H9 (cell line): ENCODE measurements around the gene TCEAL9. TPM values are rescaled to one million over a fixed set of nuclear protein-coding genes. Genes with fewer than 3 reads are reported as not detected.

Source experiments
- DNase-seq: peaks from one replicate; pipeline ENCODE4 v3.0.0-alpha.2; 2017
- H2AFZ ChIP-seq: one replicate; pipeline ENCODE4 v1.6.1; 2013; ENCODE audit warnings: mild to moderate bottlenecking, low read length, control low read depth, moderate library complexity
- H2AK5ac ChIP-seq: 2 replicates; pipeline ENCODE4 v1.6.1; 2013; ENCODE audit warnings: low read length, control low read depth, mixed read lengths; ENCODE audit not compliant: insufficient read length
- H2BK120ac ChIP-seq: one replicate; pipeline ENCODE4 v1.6.1; 2013; ENCODE audit warnings: low read depth, mild to moderate bottlenecking, low read length, control low read depth, inconsistent platforms; ENCODE audit not compliant: poor library complexity, severe bottlenecking
- H2BK12ac ChIP-seq: 2 replicates; pipeline ENCODE4 v1.6.1; 2013; ENCODE audit warnings: low read length, control low read depth, mixed read lengths, low read depth; ENCODE audit not compliant: insufficient read length
- H2BK15ac ChIP-seq: 2 replicates; pipeline ENCODE4 v1.6.1; 2013; ENCODE audit warnings: low read depth, low read length, control low read depth
- H2BK20ac ChIP-seq: one replicate; pipeline ENCODE4 v1.6.1; 2013; ENCODE audit warnings: low read depth, mild to moderate bottlenecking, low read length, control low read depth, inconsistent platforms; ENCODE audit not compliant: poor library complexity, severe bottlenecking
- H2BK5ac ChIP-seq: 2 replicates; pipeline ENCODE4 v1.6.1; 2013; ENCODE audit warnings: low read length, control low read depth, mixed read lengths; ENCODE audit not compliant: insufficient read length
- H3K14ac ChIP-seq: 2 replicates; pipeline ENCODE4 v1.6.1; 2013; ENCODE audit warnings: low read length, control low read depth; ENCODE audit not compliant: insufficient read depth
- H3K18ac ChIP-seq: 2 replicates; pipeline ENCODE4 v1.6.1; 2013; ENCODE audit warnings: low read depth, mild to moderate bottlenecking, mixed read lengths, low read length, control low read depth; ENCODE audit not compliant: insufficient read length
- H3K23ac ChIP-seq: 2 replicates; pipeline ENCODE4 v1.6.1; 2013; ENCODE audit warnings: low read length, control low read depth, mixed read lengths, low read depth; ENCODE audit not compliant: insufficient read length
- H3K23me2 ChIP-seq: 2 replicates; pipeline ENCODE4 v1.6.1; 2013; ENCODE audit warnings: low read depth, mild to moderate bottlenecking, mixed read lengths, low read length, control low read depth; ENCODE audit not compliant: insufficient read length, poor library complexity, severe bottlenecking
- H3K27ac ChIP-seq: 2 replicates; pipeline ENCODE4 v1.5.1; 2013; ENCODE audit warnings: low read length, control low read depth, mixed read lengths, low read depth; ENCODE audit not compliant: insufficient read length
- H3K27me3 ChIP-seq: 2 replicates; pipeline ENCODE4 v1.6.1; 2013; ENCODE audit warnings: low read length, control low read depth, inconsistent platforms; ENCODE audit not compliant: insufficient read depth
- H3K4ac ChIP-seq: 2 replicates; pipeline ENCODE4 v1.6.1; 2013; ENCODE audit warnings: low read depth, mild to moderate bottlenecking, control low read depth, inconsistent platforms, low read length, moderate library complexity
- H3K4me1 ChIP-seq: 2 replicates; pipeline ENCODE4 v1.6.1; 2013; ENCODE audit warnings: low read length, control low read depth, inconsistent platforms; ENCODE audit not compliant: insufficient read depth
- H3K4me2 ChIP-seq: 2 replicates; pipeline ENCODE4 v1.6.1; 2013; ENCODE audit warnings: low read length, control low read depth, mixed read lengths; ENCODE audit not compliant: insufficient read length, insufficient read depth
- H3K56ac ChIP-seq: 2 replicates; pipeline ENCODE4 v1.6.1; 2013; ENCODE audit warnings: low read depth, mild to moderate bottlenecking, mixed read lengths, low read length, control low read depth; ENCODE audit not compliant: insufficient read length
- H3K79me1 ChIP-seq: 2 replicates; pipeline ENCODE4 v1.6.1; 2013; ENCODE audit warnings: low read depth, mild to moderate bottlenecking, moderate library complexity, low read length, control low read depth, inconsistent platforms; ENCODE audit not compliant: insufficient read depth, poor library complexity, severe bottlenecking
- H3K79me2 ChIP-seq: 2 replicates; pipeline ENCODE4 v1.6.1; 2013; ENCODE audit warnings: low read length, control low read depth, inconsistent platforms; ENCODE audit not compliant: insufficient read depth
- H3K9ac ChIP-seq: 2 replicates; pipeline ENCODE4 v1.6.1; 2013; ENCODE audit warnings: low read length, control low read depth, mixed read lengths; ENCODE audit not compliant: insufficient read length; ENCODE audit errors: extremely low read depth
- H3K9me3 ChIP-seq: one replicate; pipeline ENCODE4 v1.6.1; 2013; ENCODE audit warnings: low read depth, low read length, inconsistent platforms; ENCODE audit not compliant: control insufficient read depth
- H3T11ph ChIP-seq: one replicate; pipeline ENCODE4 v1.6.1; 2013; ENCODE audit warnings: mild to moderate bottlenecking, low read length, control low read depth, inconsistent platforms
- H4K20me1 ChIP-seq: one replicate; pipeline ENCODE4 v1.6.1; 2013; ENCODE audit not compliant: control insufficient read depth, insufficient read length, insufficient read depth
- H4K5ac ChIP-seq: 2 replicates; pipeline ENCODE4 v1.6.1; 2013; ENCODE audit warnings: low read depth, mild to moderate bottlenecking, mixed read lengths, low read length, control low read depth; ENCODE audit not compliant: insufficient read length
- H4K8ac ChIP-seq: replicated peaks from 2 replicates; pipeline ENCODE4 v1.6.1; 2013; ENCODE audit warnings: low read length, control low read depth, mixed read lengths, low read depth; ENCODE audit not compliant: insufficient read length
- H4K91ac ChIP-seq: 2 replicates; pipeline ENCODE4 v1.6.1; 2013; ENCODE audit warnings: low read depth, mild to moderate bottlenecking, moderate library complexity, mixed read lengths, low read length, control low read depth; ENCODE audit not compliant: insufficient read length
- H3K27ac Mint-ChIP-seq, 3 experiments: 2 replicates in 2 of 3; 3 replicates in 1 of 3; pipeline ENCODE4 v1.8.0; 2020 to 2021; ENCODE audit warnings: mixed read lengths in 3 of 3, mild to moderate bottlenecking in 1 of 3, moderate library complexity in 1 of 3
- H3K27me3 Mint-ChIP-seq: 2 replicates; pipeline ENCODE4 v1.8.0; 2021; ENCODE audit warnings: low read depth, mild to moderate bottlenecking, moderate library complexity, mixed read lengths
- H3K36me3 Mint-ChIP-seq, 3 experiments: 2 replicates in 2 of 3; 3 replicates in 1 of 3; pipeline ENCODE4 v1.8.0; 2020 to 2021; ENCODE audit warnings: low read depth in 3 of 3, mixed read lengths in 3 of 3; ENCODE audit not compliant: insufficient read depth in 1 of 3
- H3K4me1 Mint-ChIP-seq, 2 experiments: 2 replicates each; pipeline ENCODE4 v1.8.0; 2020; ENCODE audit warnings: mixed read lengths in 2 of 2
- H3K4me3 Mint-ChIP-seq, 2 experiments: 2 replicates in 1 of 2; 3 replicates in 1 of 2; pipeline ENCODE4 v1.8.0; 2020 to 2021; ENCODE audit warnings: mild to moderate bottlenecking in 2 of 2, mixed read lengths in 2 of 2, moderate library complexity in 1 of 2
- H3K9me3 Mint-ChIP-seq, 2 experiments: 2 replicates in 1 of 2; 3 replicates in 1 of 2; pipeline ENCODE4 v1.8.0; 2020; ENCODE audit warnings: mild to moderate bottlenecking in 2 of 2, mixed read lengths in 2 of 2, moderate library complexity in 1 of 2
- CTCF ChIP-seq: fragments of 200-600 bp; sonication (generic); conservative IDR thresholded peaks from 3 replicates; pipeline ENCODE4 v1.8.0; 2021; ENCODE audit warnings: antibody characterized with exemption, mild to moderate bottlenecking
- WGBS: extraction: QIAGEN DNeasy Blood & Tissue Kit; methylation state at CpG from one replicate; pipeline ENCODE4 v1.1.7; 2013; ENCODE audit warnings: missing lambda C conversion rate, low lambda C conversion rate, mixed read lengths; ENCODE audit not compliant: insufficient read length; ENCODE audit errors: extremely low coverage; 5-methylcytosine and 5-hydroxymethylcytosine counted together
- total RNA-seq: library from RNA; stranded (reverse); gene quantifications from 2 replicates; pipeline ENCODE4 v1.2.1, GENCODE V29; 2021

Gene TCEAL9
- total RNA-seq, 1 experiment from 2014 or later: 30.5 TPM

DNA sequence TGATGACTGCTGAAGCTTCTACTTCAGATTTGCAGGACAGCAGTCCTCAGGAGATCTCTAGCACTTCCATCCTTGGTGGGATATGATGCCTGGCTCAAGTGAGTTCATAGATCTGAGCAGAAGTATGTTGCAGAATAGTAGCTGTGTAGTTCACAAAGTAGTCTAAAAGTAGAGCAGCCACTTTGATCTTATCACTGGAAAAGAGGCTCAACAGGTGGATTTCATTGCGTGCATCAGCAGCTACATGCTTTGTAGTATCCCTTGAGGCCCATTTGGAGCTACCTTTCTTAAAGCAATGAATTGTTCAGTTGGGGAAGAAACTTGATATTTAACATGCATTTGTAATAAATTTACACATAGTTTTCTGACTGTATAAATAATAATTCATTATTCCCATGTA lies 50.0 kb downstream of the TCEAL9 start:
- Histone ChIP-seq H2AK5ac (no peak overlapping the region), H3K56ac (no peak overlapping the region), H2BK15ac (no peak overlapping the region), H3K14ac (no peak overlapping the region), H3K9ac (no peak overlapping the region), H2BK20ac (no peak overlapping the region), H2BK12ac (no peak overlapping the region), H3K27me3 (no peaks in the 10 kb centered on the region), H3K23me2 (no peaks in the 10 kb centered on the region), H3K4ac (no peak overlapping the region), H3K27ac (no peak overlapping the region), H2BK120ac (no peak overlapping the region), H3K4me2 (no peak overlapping the region), H3K18ac (no peak overlapping the region), H3K79me2 (no peaks in the 10 kb centered on the region), H3K9me3 (peaks cover 3% of the 10 kb centered on the region), H4K20me1 (peaks cover 3% of the 10 kb centered on the region), H3K79me1 (no peaks in the 10 kb centered on the region), H4K5ac (no peak overlapping the region), H4K91ac (no peak overlapping the region), H2AFZ (no peak overlapping the region), H2BK5ac (no peak overlapping the region), H3K4me1 (no peaks in the 10 kb centered on the region), H4K8ac (no peak overlapping the region), H3T11ph (no peak overlapping the region), H3K23ac (no peak overlapping the region)
- Mint-ChIP-seq H3K36me3 (peaks cover 8 to 16% (median 16%) of the 10 kb centered on the region in 3 experiments; a peak in 6 of 7 replicates), H3K4me3 (peak overlapping the region in 1 of 2 experiments; percentile 37; a peak in 2 of 5 replicates), H3K27ac (no peak overlapping the region), H3K27me3 (peaks cover 1% of the 10 kb centered on the region; the same call in 1 of the 2 replicates), H3K4me1 (peaks cover 4 to 9% of the 10 kb centered on the region in 2 experiments), H3K9me3 (peaks cover under 1 to 44% of the 10 kb centered on the region in 2 experiments)
- DNase-seq: no peak
- WGBS: no CpG with 5 or more reads among the region's 1 CpG
- no peak for TF ChIP-seq CTCF
